HPDE6-E6E7 (cell line): Measurements from ENCODE around the gene EVI2B.
"Not testable (repeated sequence)": the region's sequence is repeated elsewhere in the genome, so short reads cannot be mapped to it uniquely, and the experiment has no call there.

Source experiments
- DNase-seq: peaks from one replicate; pipeline ENCODE4 v3.0.0; 2011; ENCODE audit warnings: missing footprints; ENCODE audit errors: extremely low spot score

The EVI2B gene

GRCh38 chr17:31313982-31314781 is at the start of gene EVI2B:
Gene EVI2B (minus strand): TSS chr17:31314054. CDS start chr17:31305609, 8,445 bp downstream.
- DNase-seq = peak; percentile 22

- no peak for DNase-seq
Measured at GRCh38 chr17:31357839-31358394, 44.1 kb upstream of the EVI2B start.

- no peak for DNase-seq
Measured at GRCh38 chr17:31357091-31357490, 43.2 kb upstream of the EVI2B start.

- no peak for DNase-seq
Measured at GRCh38 chr17:31355935-31356334, 42.1 kb upstream of the EVI2B start.

- no peak for DNase-seq
Measured at GRCh38 chr17:31349454-31349853, 35.6 kb upstream of the EVI2B start.

- not testable (repeated sequence) for DNase-seq
Measured at GRCh38 chr17:31345191-31345747, 31.4 kb upstream of the EVI2B start.

GRCh38 chr17:31339906-31340661 is 26.2 kb upstream of the EVI2B start:
- DNase-seq = peak; percentile 20

GRCh38 chr17:31329221-31329620 is 15.4 kb upstream of the EVI2B start:
- DNase-seq = no peak

GRCh38 chr17:31328160-31328535 is 14.3 kb upstream of the EVI2B start:
- no peak for DNase-seq

- DNase-seq = peak; percentile 15
Measured at GRCh38 chr17:31327534-31328159, 13.8 kb upstream of the EVI2B start.

GRCh38 chr17:31323551-31323950 is 9.7 kb upstream of the EVI2B start:
- DNase-seq = no peak

GRCh38 chr17:31321966-31322365 is 8.1 kb upstream of the EVI2B start:
- DNase-seq = no peak

GRCh38 chr17:31321481-31321880 is 7.6 kb upstream of the EVI2B start, which contains the start of gene EVI2A:
Gene EVI2A (minus strand): TSS chr17:31321622. CDS start chr17:31319013, 2,609 bp downstream.
- no peak for DNase-seq

- DNase-seq = no peak
Measured at GRCh38 chr17:31320791-31321190, 6.9 kb upstream of the EVI2B start.

GRCh38 chr17:31320241-31320640 is 6.4 kb upstream of the EVI2B start:
- no peak for DNase-seq

- DNase-seq = no peak
Measured at GRCh38 chr17:31318851-31319661, 5.2 kb upstream of the EVI2B start.

GRCh38 chr17:31318298-31318801 is 4.5 kb upstream of the EVI2B start:
- DNase-seq = no peak

- DNase-seq = no peak
Measured at GRCh38 chr17:31314782-31315100, 887 bp upstream of the EVI2B start.

- DNase-seq = not testable (repeated sequence)
Measured at GRCh38 chr17:31312223-31312622, 1.6 kb downstream of the EVI2B start.

- DNase-seq = no peak
Measured at GRCh38 chr17:31311526-31311925, 2.3 kb downstream of the EVI2B start.

GRCh38 chr17:31310886-31311285 is 3.0 kb downstream of the EVI2B start:
- no peak for DNase-seq
